Mucosa of descending colon (tissue), 3 donors: ENCODE results near the gene ASS1. TPM values are rescaled to one million over a fixed set of nuclear protein-coding genes. Genes with fewer than 3 reads are reported as not detected.

Experiments
- ATAC-seq: fragments of 200-7000 bp; cut with Tn5 transposase; one replicate; pipeline ENCODE4 v1.9.1; 2020; ENCODE audit warnings: mild to moderate bottlenecking, moderate library complexity
- DNase-seq, 3 donors: peaks; one replicate each; pipeline ENCODE4 v3.0.0-alpha.2; 2020
- H3K36me3 ChIP-seq: fragments of 200-600 bp; one replicate; pipeline ENCODE4 v1.8.0; 2021; ENCODE audit warnings: low read depth, mild to moderate bottlenecking
- H3K4me1 ChIP-seq: fragments of 200-600 bp; one replicate; pipeline ENCODE4 v1.8.0; 2021; ENCODE audit warnings: low read depth, mild to moderate bottlenecking
- H3K4me3 ChIP-seq: fragments of 200-600 bp; one replicate; pipeline ENCODE4 v1.8.0; 2021; ENCODE audit warnings: mild to moderate bottlenecking
- H3K9me3 ChIP-seq: fragments of 200-600 bp; one replicate; pipeline ENCODE4 v1.8.0; 2021; ENCODE audit warnings: mild to moderate bottlenecking
- intact Hi-C, 2 donors: fragments of 100-400 bp; cut with DNase I in 1 of 2; cut with micrococcal nuclease in 1 of 2; formaldehyde crosslinking; loops; one replicate each; pipeline versions ENCODE4 v1.11.0 to v1.11.1; 2022; cut with DNase I, micrococcal nuclease
- total RNA-seq, 3 donors: library from RNA; stranded (reverse); fragmentation: NEBNext Ultra II Directional in 2 of 3; extraction: Animal tissue kit (Norgen Biotek cat#: 25700) in 2 of 3; gene quantifications; one replicate each; pipeline versions ENCODE4 v1.2.1 to v1.2.4, GENCODE V29; 2021 to 2023
- TF ChIP-seq, protein P1 (sequence below): fragments of 200-600 bp; IDR thresholded peaks from one replicate; pipeline ENCODE4 v1.8.0; 2022; ENCODE audit warnings: antibody characterized with exemption, mild to moderate bottlenecking
- donor health status: DM: no; HTN: no; CAD: no; lungs with moderate emphysema.
- donor health status: DM: no; HTN: no; CAD: no.
- donor health status: DM: no; HTN: yes; CAD: no.

ASS1 gene
- total RNA-seq, 3 donors from 2014 or later, result 221 to 410 (median 408) TPM

DNA sequence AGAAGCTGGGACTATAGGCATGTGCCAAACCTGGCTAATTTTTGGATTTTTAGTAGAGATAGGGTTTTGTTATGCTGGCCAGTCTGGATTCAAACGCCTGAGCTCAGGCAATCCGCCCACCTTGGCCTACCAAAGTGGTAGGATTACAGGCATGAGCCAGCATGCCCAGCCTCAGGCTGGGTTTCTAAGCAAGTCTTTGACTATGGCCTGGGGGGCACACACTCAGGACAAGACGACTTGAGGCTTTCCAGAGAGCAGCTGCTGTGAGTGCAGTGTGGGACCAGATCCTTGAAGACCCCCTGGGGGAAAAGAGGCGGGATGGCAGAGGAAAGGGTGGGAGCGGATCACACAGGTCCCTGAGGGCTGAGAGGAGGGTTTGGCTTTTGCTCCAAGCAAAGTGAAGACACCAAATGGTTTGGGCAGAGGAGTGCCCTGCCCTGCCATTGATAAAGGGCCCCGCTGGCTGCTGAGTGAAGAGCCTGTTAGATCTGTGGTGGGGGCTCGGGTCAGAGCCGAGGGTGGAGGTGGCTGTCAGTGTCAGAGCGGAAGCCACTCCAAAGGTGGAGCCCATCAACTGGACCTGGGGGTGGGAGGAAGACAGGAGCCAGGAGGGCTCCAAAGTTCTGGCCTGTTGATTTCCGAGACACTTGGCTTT is 87.8 kb downstream of the ASS1 start:
- H3K4me3 ChIP-seq, result no peak overlapping the region
- ATAC-seq, result no peak
- intact Hi-C loops, result no loop called here

DNA sequence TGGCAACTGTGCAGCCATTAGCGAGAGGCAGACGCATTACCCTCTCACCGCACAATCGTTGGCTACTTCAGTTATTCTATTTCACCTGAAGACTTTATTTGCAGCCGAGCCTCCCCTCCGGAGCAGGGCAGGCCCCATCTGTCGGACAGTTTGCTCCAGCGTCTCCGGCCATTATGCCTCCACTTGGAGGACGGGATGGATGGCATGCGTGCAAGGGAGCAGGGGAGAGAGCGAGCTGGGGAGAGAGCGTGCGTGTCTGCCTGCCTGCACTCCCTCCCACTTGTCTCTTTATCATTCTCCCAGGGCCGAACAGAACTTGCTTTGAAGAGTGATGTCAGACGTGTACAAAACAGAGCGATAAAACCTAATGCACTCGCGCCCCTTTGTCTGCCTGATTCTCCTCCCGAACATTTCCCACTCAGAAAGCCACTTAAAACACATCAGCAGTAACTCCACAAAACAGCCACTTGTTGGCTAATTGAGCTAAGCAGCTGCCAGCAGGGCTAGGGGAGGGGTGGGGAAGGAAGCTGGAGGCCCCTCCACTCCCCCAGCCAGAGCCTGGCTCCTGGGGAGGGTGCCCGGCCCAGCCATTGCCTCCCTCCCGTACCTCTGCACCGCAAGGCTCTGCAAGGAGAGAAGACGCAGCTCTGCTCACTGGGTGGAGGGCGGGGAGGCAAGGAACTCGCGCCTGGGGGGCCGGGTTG is 91.2 kb downstream of the ASS1 start:
- Histone ChIP-seq H3K4me1 (no peaks in the 10 kb centered on the region), H3K4me3 (no peak overlapping the region), H3K9me3 (no peaks in the 10 kb centered on the region), H3K36me3 (no peaks in the 10 kb centered on the region)
- intact Hi-C loops, result no loop called here
- DNase-seq, result no peak
- ATAC-seq, result peak; percentile 10
- TF ChIP-seq, protein P1, sequence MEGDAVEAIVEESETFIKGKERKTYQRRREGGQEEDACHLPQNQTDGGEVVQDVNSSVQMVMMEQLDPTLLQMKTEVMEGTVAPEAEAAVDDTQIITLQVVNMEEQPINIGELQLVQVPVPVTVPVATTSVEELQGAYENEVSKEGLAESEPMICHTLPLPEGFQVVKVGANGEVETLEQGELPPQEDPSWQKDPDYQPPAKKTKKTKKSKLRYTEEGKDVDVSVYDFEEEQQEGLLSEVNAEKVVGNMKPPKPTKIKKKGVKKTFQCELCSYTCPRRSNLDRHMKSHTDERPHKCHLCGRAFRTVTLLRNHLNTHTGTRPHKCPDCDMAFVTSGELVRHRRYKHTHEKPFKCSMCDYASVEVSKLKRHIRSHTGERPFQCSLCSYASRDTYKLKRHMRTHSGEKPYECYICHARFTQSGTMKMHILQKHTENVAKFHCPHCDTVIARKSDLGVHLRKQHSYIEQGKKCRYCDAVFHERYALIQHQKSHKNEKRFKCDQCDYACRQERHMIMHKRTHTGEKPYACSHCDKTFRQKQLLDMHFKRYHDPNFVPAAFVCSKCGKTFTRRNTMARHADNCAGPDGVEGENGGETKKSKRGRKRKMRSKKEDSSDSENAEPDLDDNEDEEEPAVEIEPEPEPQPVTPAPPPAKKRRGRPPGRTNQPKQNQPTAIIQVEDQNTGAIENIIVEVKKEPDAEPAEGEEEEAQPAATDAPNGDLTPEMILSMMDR, result no peak

More for the DNA sequence above, 87.8 kb downstream of the ASS1 start:
- TF ChIP-seq, protein P1, result no peak
- no peaks in the 10 kb centered on the region for H3K4me1 ChIP-seq
- no peaks in the 10 kb centered on the region for H3K36me3 ChIP-seq
- H3K9me3 ChIP-seq, result no peaks in the 10 kb centered on the region
- DNase-seq, result no peak

DNA sequence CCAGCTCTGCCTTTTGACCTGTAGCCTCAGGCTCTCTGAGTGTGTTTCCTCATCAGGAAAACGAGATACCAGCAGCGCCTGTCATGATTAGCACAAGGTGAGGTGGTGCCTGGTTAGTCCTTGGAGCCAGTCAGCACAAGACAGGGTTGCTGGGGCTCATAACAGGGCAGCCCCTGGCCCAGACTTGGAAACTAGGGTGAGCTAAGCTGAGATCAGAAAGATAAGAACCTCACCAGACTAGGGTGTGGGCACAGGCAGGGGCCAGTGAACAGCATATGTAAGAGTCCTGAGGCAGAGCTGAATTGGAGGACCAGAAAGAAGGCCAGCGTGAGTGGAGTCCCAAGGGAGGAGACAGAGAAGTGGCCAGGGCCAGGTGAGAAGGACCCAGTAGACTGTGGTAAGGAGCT is 91.9 kb downstream of the ASS1 start:
- no peak for ATAC-seq
- intact Hi-C loops, result no loop called here

DNA sequence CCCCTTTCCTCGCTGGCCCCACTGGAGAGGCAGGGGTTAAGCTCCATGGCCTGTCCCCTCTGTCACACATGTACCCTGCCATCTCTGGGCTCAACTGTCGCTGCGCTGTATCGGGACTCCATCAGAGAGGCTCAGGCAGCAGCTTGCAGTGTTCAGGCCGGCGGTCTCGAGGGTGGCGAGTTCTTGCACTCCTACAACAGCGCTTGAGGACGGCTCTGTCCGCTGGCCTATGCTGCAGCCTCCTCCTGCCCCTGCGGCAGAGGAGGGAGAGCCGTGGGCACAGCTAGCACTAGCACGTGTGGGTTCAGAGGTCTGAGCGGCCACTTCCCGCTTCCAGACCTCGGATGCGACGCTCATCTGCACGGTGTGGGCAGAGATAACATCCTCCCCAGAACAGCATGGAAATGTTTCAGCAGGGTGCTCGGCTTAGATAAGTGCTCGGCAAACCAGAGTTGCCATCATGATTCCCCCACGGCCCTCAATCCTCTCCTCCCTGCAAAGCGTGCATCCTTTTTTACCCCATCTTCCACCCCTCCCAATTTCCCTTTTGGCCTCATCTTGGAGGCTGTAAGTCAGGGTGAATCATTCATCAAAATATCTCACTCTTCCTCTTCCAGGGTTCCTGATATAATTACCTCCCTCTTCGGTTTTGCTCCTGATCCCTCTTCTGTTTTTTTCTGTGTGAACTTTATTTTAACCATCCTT is 92.7 kb downstream of the ASS1 start:
- no peaks in the 10 kb centered on the region for H3K9me3 ChIP-seq
- no peak overlapping the region for H3K4me3 ChIP-seq
- no peaks in the 10 kb centered on the region for H3K36me3 ChIP-seq
- ATAC-seq (no peak), DNase-seq (no peak)
- TF ChIP-seq, protein P1, result no peak
- intact Hi-C loops, result no loop called here
- no peaks in the 10 kb centered on the region for H3K4me1 ChIP-seq

More for the DNA sequence above, 91.9 kb downstream of the ASS1 start:
- no peak overlapping the region for H3K4me3 ChIP-seq
- TF ChIP-seq, protein P1, result no peak
- H3K9me3 ChIP-seq, result no peaks in the 10 kb centered on the region
- no peaks in the 10 kb centered on the region for H3K36me3 ChIP-seq
- no peak for DNase-seq
- H3K4me1 ChIP-seq, result no peaks in the 10 kb centered on the region

DNA sequence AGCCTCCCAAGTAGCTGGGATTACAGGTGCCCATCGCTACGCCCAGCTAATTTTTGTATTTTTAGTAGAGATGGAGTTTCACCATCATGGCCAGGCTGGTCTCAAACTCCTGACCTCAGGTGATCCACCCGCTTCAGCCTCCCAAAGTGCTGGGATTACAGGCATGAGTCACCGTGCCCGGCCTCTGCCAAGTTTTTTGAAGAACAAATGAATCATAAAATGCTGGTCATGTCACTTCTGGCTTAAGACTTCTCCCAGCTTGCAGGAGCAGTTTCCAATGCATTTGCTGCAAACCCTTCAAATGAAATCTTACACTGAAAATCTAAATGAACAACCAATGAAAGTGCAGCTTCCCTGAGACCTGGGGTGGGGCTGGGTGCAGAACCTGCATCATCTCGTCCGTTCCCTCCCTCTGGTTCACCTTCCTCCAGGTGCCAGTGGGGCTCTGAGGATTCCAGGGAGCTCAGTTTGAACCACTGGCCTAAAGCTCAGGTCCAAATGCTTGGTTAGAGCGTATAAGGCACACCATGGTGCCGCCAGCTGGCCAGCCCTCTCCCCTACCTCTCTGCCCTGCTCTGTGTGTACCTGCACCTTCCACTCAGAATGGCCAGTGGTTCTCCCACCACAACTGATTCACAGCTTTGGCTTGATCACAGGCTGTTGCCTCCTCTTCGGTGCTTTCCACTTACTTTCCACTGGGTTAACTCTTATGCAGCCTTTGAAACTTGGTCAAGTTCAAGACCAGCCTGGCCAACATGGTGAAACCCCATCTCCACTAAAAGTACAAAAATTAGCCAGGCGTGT is 94.9 kb downstream of the ASS1 start:
- Histone ChIP-seq H3K36me3 (no peaks in the 10 kb centered on the region), H3K4me3 (no peak overlapping the region), H3K9me3 (no peaks in the 10 kb centered on the region), H3K4me1 (no peaks in the 10 kb centered on the region)
- DNase-seq, result peak in 1 of 3 donors; percentile 8
- TF ChIP-seq, protein P1, result no peak
- intact Hi-C loops, result no loop called here
- ATAC-seq, result peak; percentile 60
